Liver (tissue), 2 donors: ENCODE results near the gene TANC1.

Experiments
- FOXA2 ChIP-seq: IDR thresholded peaks from 2 replicates; pipeline ENCODE4 v1.6.1; 2016; ENCODE audit warnings: antibody characterized with exemption
- TF ChIP-seq, protein P1 (sequence below): IDR thresholded peaks from 2 replicates; pipeline ENCODE4 v1.6.1; 2016; ENCODE audit warnings: antibody characterized with exemption
- TF ChIP-seq, protein P2 (sequence below): fragments of 150-350 bp; IDR thresholded peaks from 2 replicates; pipeline ENCODE4 v1.5.1; 2017; ENCODE audit warnings: improper control_type of control experiment, low read depth, low read length; ENCODE audit not compliant: missing input control
- TF ChIP-seq, protein P3 (sequence below): IDR thresholded peaks from 2 replicates; pipeline ENCODE4 v1.6.1; 2016; ENCODE audit warnings: antibody characterized with exemption
- donor health status: healthy.

DNA sequence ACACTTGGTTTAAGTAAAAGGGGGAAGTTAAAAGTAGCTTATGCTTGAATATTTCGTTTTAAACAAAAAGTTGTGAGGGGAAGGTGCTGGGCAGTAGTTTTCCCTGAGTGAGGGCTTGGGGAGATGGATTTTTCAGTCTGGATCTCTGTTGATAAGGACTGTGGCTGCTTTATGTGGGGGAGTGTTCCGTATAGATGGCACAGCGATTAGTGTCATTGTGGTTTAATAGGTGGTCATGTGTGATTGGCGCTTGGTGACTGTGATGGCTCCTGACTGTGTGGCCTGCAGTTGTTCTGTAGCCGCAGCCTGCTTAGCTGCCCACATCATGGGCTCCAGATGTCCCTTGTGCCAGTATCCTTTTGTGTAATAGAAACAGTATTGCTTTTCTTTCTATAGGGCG, 161.9 kb downstream of the TANC1 start:
- TF ChIP-seq FOXA2, result no peak
- TF ChIP-seq, protein P1, sequence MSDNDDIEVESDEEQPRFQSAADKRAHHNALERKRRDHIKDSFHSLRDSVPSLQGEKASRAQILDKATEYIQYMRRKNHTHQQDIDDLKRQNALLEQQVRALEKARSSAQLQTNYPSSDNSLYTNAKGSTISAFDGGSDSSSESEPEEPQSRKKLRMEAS, result no peak
- TF ChIP-seq, protein P2, sequence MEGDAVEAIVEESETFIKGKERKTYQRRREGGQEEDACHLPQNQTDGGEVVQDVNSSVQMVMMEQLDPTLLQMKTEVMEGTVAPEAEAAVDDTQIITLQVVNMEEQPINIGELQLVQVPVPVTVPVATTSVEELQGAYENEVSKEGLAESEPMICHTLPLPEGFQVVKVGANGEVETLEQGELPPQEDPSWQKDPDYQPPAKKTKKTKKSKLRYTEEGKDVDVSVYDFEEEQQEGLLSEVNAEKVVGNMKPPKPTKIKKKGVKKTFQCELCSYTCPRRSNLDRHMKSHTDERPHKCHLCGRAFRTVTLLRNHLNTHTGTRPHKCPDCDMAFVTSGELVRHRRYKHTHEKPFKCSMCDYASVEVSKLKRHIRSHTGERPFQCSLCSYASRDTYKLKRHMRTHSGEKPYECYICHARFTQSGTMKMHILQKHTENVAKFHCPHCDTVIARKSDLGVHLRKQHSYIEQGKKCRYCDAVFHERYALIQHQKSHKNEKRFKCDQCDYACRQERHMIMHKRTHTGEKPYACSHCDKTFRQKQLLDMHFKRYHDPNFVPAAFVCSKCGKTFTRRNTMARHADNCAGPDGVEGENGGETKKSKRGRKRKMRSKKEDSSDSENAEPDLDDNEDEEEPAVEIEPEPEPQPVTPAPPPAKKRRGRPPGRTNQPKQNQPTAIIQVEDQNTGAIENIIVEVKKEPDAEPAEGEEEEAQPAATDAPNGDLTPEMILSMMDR, result no peak
- TF ChIP-seq, protein P3, sequence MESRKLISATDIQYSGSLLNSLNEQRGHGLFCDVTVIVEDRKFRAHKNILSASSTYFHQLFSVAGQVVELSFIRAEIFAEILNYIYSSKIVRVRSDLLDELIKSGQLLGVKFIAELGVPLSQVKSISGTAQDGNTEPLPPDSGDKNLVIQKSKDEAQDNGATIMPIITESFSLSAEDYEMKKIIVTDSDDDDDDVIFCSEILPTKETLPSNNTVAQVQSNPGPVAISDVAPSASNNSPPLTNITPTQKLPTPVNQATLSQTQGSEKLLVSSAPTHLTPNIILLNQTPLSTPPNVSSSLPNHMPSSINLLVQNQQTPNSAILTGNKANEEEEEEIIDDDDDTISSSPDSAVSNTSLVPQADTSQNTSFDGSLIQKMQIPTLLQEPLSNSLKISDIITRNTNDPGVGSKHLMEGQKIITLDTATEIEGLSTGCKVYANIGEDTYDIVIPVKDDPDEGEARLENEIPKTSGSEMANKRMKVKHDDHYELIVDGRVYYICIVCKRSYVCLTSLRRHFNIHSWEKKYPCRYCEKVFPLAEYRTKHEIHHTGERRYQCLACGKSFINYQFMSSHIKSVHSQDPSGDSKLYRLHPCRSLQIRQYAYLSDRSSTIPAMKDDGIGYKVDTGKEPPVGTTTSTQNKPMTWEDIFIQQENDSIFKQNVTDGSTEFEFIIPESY, result no peak
